Measurements from ENCODE around the gene GLP2R.
"Not testable (repeated sequence)": the region's sequence is repeated elsewhere in the genome, so short reads cannot be mapped to it uniquely, and the experiment has no call there.

Gene GLP2R

DNA sequence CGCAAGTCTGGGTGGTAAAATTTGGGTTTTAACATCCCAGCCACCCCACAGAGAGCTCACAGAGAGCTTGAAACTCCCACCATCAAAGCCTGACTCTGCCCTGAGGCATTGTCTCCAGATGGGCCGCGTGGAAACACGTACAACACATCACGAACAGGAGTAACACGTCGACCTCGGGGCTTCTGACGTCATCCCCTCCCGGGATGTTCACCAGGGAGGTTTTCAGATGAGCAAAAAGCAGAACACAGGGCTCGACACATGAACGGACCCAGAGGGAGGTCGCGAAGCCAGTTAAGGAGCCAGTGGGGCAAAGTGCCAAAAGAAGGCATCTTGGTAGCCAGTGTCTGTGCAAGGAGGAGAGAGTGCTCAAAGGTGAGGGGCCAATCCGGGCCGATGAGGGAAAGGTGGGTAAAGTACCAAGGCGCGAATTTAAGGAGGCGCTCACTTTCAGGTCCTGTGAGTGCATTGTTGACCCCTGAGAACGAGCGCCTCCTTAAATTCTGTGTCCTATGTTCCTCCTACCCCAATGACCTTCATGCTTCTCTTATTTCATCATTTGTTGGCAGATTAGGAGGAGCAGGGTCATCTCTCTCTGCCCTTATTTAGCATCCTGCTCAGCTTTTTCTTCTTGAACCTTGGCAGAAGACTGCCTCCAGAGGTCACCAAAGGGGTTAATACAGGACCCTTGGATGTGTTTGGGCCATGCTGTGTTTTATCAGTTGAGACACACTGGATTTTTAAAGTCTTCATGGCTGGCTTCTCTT lies 73.7 kb downstream of the GLP2R start:
- no peak for DNase-seq (ENCODE audit: low read depth in 2 of 2)

- DNase-seq (ENCODE audit: low read depth in 2 of 2) = no peak
Observed at GRCh38 chr17:9900044-9900594, 74.4 kb downstream of the GLP2R start.

- DNase-seq (ENCODE audit: low read depth in 2 of 2) = no peak
Observed at GRCh38 chr17:9900784-9901183, 75.1 kb downstream of the GLP2R start.

DNA sequence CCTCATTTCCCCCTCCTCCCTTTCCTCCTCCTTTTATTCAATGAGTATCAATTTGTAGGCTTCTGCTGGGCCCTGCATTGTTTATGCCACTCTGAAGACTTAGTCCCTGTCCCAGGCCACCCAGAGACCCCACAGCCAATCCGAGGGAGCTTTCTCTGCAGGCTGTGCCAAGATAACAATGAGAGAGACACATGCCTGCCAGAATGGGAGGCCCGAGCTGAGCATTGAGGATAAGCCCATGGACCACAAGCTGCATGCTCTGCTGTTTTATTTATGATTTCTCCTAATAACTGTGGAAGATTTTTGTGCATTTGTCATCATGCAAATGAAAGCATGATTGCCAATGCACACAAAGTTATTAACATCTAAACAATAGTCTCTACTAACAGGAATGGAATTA lies 76.4 kb downstream of the GLP2R start:
- no peak for DNase-seq (ENCODE audit: low read depth in 2 of 2)

GRCh38 chr17:9904277-9905077 lies 78.8 kb downstream of the GLP2R start:
- no peak for DNase-seq (ENCODE audit: low read depth in 2 of 2)

GRCh38 chr17:9905078-9905415 lies 79.3 kb downstream of the GLP2R start, which contains the start of gene RCVRN:
Gene RCVRN (minus strand): TSS chr17:9905271. CDS start chr17:9905180, 91 bp downstream.
- DNase-seq (ENCODE audit: low read depth in 2 of 2) = no peak

DNA sequence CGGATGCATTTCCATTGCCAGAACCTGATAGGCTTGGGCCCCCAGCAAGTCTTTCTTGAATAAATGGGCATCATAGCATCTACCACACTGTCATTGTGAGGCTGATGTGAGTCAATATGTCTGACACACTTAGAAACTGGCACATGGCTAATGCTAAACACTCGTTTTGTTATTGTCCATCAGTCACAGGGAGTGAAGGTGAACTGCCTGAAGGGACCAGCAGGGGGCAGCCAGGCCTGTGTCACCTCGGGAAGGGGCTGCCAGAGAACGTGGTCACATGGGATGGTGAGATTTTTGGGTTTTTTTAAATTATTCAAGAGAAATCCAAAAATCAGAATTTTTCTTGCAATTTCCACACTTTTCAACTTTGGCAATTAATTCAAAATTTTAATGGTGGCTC lies 80.2 kb downstream of the GLP2R start:
- DNase-seq (ENCODE audit: low read depth in 2 of 2) = no peak

- DNase-seq (ENCODE audit: low read depth in 2 of 2) = no peak
Observed at GRCh38 chr17:9906616-9907015, 80.9 kb downstream of the GLP2R start.

DNA sequence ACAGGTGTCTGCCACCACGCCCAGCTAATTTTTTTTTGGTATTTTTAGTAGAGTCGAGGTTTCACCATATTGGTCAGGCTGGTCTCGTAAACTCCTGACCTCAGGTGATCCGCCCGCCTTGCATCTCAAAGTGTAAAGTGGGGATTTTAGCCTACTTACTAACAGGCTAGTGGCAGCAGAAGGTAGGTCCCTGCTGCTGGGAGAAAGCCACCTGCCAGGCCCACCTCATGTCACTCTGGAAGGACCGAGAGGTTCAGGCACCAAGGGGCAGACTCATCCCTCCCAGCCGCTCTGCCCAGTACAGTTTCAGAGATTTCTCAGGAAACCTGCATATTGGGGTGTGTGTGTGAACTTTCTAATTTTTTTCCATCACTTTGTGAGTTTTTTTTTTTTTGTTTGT lies 81.4 kb downstream of the GLP2R start:
- DNase-seq (ENCODE audit: low read depth in 2 of 2) = no peak

DNA sequence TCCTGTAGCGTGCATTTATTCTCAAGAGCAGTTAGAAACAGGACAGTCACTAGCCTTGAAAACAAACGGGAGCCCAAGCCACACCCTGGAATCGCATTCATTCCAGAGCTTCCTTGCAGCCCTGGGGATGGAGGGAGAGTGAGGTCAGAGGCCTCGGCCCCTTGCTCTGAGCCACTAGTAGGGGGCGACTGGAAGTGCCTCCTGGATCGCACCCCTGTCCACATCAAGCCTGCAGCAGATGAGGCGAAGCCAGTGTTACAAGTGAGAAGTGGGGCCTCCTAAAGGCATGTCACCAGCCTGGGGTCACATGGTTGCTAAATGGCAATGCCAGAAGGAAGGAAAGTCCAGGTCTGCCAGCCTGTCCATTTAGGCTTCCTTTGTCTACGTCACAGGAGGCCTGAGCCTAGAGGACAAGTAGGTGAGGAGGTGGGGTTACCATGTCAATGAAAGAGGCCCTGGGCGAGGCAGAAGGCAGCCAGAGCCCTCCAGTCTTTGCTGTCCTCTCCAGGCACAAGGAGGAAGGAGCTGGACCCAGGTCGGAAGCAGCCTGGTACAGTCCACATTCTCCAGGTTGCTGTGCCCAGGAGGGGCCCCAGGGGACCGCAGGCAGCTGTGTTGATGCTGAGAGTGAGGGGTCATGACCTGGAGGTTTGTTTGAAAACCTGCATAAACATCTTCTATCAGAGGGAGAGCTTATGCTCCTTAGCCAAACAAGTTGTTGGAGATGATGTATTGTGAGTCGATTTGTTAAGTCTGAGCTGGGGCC lies 82.3 kb downstream of the GLP2R start:
- DNase-seq (ENCODE audit: low read depth in 2 of 2) = no peak

DNA sequence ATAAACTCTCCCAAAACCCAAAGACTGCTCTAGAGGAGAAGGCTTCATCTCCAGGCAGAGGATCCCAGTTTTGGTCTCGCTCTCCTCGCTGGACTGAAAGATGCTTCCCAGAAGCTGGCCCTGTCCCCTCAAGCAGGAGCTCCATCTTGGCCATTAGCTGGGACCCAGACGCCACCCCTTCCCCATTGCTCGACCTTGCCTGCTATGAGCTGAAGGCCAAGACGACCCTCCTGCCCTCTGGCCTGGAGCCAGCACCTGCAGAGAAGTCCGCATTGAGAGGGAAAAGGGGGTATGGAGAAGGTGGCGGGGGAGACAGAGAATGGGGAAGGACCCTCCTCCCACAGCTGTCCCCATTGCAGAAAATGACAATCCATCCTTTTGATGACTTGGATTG lies 82.9 kb downstream of the GLP2R start:
- no peak for DNase-seq (ENCODE audit: low read depth in 2 of 2)

DNA sequence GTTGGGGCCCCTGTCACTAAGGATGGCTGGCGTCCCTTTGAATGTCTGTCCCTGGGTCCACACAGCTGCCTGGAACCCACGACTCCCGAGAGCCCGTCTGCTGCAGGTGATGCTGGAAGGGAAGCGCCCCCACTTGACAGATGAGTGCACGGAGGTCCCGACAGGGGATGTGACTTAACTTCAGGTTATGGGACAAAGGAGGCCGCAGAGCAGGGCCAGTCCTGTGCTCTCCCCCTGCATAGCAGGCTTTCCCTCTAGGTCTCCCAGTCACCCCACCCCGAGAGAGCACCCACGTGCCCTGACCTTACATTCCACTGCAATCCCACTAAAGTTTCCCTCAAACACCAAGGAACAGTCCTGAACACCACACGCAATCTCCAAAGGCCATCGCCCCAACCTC lies 85.4 kb downstream of the GLP2R start:
- no peak for DNase-seq (ENCODE audit: low read depth in 2 of 2)

GRCh38 chr17:9912121-9913099 lies 86.7 kb downstream of the GLP2R start:
- DNase-seq (ENCODE audit: low read depth in 2 of 2) = no peak

GRCh38 chr17:9913476-9913875 lies 87.8 kb downstream of the GLP2R start:
- no peak for DNase-seq (ENCODE audit: low read depth in 2 of 2)

- DNase-seq (ENCODE audit: low read depth in 2 of 2) = no peak
Observed at GRCh38 chr17:9916108-9916507, 90.4 kb downstream of the GLP2R start.

- no peak for DNase-seq (ENCODE audit: low read depth in 2 of 2)
Observed at GRCh38 chr17:9917131-9917530, 91.4 kb downstream of the GLP2R start.

GRCh38 chr17:9917801-9918200 lies 92.1 kb downstream of the GLP2R start:
- no peak for DNase-seq (ENCODE audit: low read depth in 2 of 2)

DNA sequence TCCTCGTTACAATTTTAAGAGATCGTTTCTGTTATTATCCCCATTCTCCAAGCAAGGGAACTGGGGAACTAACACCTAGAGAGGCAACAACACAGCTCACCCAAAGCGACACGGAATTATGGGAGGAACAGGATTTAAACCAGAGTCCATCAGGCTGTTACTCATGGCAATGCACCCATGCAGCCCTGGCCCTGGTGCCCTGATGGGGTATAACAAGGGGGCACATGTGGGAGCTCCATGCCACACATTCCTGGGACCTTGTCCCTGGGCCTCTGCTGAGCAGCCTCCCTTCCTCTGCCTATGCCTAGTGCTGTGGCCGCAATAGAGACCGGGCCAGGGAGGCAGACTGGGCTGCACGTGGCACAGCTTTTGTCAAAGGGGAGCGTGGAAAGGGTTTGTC lies 92.6 kb downstream of the GLP2R start:
- no peak for DNase-seq (ENCODE audit: low read depth in 2 of 2)

- DNase-seq (ENCODE audit: low read depth in 2 of 2) = no peak
Observed at GRCh38 chr17:9918804-9919352, 93.2 kb downstream of the GLP2R start.

GRCh38 chr17:9921216-9921615 lies 95.5 kb downstream of the GLP2R start:
- not testable (repeated sequence) for DNase-seq (ENCODE audit: low read depth in 2 of 2)
